C4-2B (cell line): ENCODE results near the gene LRATD1.

Experiments
- H3K27ac ChIP-seq: fragments of 450-650 bp; 2 replicates; pipeline ENCODE4 v1.5.1; 2017
- ZFX ChIP-seq: fragments of 450-650 bp; IDR thresholded peaks from 2 replicates; pipeline ENCODE4 v1.6.1; 2017
- TF ChIP-seq, protein P1 (sequence below): fragments of 450-650 bp; conservative IDR thresholded peaks from 2 replicates; pipeline ENCODE4 v1.5.1; 2017; ENCODE audit warnings: mild to moderate bottlenecking

The LRATD1 gene

DNA sequence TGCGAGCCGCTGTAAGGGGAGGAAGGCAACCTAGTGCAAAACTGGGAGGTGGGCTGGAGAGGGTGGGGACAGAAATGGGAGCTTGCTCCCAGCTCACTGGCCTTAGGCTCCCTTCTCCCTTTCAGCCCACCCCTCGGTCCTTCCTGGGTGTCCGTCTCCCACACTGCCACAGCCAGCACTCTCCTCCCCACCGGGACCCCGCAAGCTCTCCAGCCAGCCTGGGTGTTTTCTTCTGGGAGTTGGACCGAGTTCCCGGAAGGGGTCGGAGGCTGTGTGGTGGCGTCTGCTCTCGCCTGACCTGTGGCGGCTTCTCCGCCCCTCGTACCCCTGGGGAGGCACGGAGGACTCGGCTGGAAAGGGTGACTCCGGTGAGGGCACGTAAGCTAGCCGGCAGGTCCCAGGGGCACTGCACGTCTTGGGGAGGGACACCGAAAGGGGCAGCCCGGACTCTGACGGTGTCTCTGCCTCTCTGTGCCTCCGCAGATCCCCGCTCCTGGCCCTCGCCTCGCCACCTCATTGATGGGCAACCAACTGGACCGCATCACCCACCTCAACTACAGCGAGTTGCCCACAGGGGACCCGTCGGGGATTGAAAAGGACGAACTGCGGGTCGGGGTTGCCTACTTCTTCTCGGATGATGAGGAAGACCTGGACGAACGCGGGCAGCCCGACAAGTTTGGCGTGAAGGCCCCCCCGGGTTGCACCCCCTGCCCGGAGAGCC is 1.1 kb downstream of the LRATD1 start:
- TF ChIP-seq, protein P1, sequence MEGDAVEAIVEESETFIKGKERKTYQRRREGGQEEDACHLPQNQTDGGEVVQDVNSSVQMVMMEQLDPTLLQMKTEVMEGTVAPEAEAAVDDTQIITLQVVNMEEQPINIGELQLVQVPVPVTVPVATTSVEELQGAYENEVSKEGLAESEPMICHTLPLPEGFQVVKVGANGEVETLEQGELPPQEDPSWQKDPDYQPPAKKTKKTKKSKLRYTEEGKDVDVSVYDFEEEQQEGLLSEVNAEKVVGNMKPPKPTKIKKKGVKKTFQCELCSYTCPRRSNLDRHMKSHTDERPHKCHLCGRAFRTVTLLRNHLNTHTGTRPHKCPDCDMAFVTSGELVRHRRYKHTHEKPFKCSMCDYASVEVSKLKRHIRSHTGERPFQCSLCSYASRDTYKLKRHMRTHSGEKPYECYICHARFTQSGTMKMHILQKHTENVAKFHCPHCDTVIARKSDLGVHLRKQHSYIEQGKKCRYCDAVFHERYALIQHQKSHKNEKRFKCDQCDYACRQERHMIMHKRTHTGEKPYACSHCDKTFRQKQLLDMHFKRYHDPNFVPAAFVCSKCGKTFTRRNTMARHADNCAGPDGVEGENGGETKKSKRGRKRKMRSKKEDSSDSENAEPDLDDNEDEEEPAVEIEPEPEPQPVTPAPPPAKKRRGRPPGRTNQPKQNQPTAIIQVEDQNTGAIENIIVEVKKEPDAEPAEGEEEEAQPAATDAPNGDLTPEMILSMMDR = no peak
- no peak for TF ChIP-seq ZFX
- no peak overlapping the region for H3K27ac ChIP-seq

DNA sequence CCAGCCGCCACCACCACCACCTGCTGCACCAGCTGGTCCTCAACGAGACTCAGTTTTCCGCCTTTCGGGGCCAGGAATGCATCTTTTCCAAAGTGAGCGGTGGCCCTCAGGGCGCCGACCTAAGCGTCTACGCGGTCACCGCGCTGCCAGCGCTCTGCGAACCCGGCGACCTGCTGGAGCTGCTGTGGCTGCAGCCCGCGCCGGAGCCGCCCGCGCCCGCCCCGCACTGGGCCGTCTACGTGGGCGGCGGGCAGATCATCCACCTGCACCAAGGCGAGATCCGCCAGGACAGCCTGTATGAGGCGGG is 1.6 kb downstream of the LRATD1 start:
- no peak overlapping the region; the same call in 1 of the 2 replicates for H3K27ac ChIP-seq

DNA sequence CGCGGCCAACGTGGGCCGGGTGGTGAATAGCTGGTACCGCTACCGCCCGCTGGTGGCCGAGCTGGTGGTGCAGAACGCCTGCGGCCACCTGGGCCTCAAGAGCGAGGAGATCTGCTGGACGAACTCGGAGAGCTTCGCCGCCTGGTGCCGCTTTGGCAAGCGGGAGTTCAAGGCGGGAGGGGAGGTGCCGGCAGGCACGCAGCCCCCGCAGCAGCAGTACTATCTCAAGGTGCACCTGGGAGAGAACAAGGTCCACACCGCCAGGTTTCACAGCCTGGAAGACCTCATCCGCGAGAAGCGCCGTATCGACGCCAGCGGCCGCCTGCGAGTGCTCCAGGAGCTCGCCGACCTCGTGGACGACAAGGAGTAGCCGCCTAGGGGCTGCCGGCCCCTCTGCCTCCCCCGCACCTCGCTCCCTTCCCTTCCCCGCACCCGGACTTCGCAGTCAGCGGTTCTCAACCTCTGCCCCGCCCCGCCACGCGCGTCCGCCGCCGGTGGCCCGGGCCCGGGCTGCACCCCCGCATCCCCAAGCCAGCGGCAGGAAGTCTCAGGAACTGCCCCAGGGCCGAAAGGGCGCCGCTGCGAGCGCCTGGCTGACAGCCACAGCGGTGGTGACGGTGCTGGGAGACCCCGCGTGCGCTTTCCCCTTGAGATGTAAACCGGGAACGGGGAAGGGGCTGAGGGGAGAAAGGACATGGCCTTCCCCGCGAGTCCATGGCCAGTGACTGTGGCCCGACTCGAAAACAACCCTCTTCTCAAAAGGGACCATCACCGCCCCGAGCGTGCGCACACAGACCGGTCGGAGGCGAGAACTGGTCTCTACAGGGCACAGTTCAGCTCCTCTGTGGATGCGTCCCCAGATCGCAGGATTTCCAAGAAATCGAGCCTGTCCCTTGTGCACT is 2.2 kb downstream of the LRATD1 start:
- peak overlapping the region; percentile 58 for H3K27ac ChIP-seq

More for the DNA sequence above, 1.6 kb downstream of the LRATD1 start:
- TF ChIP-seq, protein P1 = no peak
- no peak for TF ChIP-seq ZFX

DNA sequence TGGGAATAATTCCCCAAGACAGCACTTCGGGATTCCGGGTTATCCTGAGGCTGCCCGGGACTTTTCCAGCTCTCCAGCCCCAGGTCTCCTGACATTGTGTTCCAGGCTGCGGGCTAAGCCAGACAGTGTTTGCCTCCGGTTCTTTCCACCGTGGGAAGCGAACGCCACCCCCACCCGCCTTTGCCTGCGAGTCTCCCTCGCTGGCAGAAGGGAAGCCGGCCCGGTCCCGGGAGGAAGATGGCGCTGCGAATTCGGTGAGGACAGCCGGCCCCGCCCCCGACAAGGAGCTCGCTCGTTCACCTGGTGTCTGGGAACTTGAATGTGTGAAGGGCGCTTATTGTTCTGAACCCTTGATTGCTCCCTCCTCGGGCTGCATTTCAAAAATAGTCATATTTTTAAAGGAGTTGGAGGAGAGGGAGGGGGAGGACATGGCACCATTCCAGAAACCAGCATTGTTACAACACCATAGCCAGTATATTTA is 2.9 kb downstream of the LRATD1 start:
- peak overlapping the region; percentile 58 for H3K27ac ChIP-seq
- TF ChIP-seq ZFX = no peak
- TF ChIP-seq, protein P1 = no peak

More for the DNA sequence above, 2.2 kb downstream of the LRATD1 start:
- TF ChIP-seq, protein P1 = peak; percentile 54
- no peak for TF ChIP-seq ZFX

DNA sequence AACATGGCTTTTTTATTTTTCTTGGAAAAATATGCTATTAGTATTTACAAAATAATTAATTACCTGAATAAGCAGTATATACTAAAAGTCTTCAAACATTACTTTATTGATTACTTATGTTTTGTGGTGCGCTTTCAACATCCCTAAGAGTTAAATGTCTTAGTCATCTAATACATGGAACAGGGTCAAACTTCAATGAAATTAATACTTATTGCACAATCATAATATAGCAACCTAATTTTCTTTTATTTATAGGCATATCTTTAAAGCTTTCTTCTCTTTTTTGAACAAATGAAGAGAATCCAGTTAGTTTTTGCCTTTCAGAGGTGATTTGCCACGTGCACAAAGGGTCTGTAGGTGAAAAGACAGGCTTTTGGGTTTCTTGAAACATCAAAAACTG is 6.0 kb downstream of the LRATD1 start:
- no peak for TF ChIP-seq ZFX
- TF ChIP-seq, protein P1 = no peak

DNA sequence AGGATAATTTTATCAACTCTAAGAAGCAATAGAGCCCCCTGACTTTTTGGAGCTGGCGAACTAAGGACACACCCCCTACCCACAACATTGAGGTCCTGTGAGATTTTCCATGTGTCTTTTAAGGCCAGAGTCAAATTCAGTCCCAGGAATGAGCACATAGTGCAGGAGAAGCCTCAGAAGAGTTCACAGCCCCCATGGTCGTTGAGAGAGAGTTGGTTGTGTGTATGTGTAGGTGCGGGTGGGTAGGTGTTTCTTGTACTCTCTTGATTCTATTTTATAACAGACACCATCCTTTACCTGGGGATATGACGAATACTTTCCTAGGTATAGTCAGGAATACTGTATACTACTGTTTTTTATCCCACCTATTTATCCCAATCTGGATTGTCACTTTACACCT is 8.6 kb downstream of the LRATD1 start:
- TF ChIP-seq ZFX = no peak
- TF ChIP-seq, protein P1 = no peak
- no peak overlapping the region for H3K27ac ChIP-seq

More for the DNA sequence above, 6.0 kb downstream of the LRATD1 start:
- H3K27ac ChIP-seq = no peak overlapping the region

DNA sequence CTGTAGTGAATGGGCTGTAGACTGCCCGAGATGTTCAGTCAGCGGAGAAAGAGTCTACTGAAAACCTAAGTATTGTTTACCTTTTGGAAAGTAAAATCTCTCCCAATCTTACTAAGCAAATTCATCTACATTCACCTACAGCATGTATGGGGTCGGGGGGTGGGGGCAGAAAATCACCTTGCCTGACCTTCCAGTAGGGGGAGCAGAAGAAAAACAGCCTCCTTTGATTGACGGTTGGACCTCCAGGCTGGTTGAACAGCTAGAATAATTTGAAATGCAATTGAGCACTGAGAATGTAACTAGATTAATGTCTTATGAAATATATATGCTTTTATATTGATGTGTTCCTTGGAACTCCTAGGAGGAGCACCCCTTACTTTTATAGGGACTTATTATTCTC is 10.0 kb downstream of the LRATD1 start:
- TF ChIP-seq ZFX = no peak
- TF ChIP-seq, protein P1 = peak; percentile 36

More for the DNA sequence above, 10.0 kb downstream of the LRATD1 start:
- H3K27ac ChIP-seq = no peak overlapping the region
